ENCODE results near the gene CTXN2.

DNA sequence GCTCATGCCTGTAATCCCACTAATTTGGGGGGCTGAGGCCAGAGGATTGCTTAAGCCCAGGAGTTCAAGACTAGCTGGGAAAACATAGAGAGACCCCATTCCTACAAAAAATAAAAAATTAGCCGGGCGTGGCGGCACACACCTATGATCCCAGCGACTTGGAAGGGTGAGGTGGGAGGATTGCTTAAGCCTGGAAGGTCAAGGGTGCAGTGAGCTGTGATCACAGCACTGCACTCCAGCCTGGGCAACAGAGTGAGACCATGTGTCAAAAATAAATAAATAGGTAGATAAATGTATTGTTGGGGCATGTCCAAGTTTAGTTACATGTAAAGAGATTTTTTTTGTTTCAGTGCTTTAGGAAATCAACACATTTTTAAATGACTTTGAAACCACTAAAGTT is 51.1 kb downstream of the CTXN2 start:
- TF ChIP-seq, protein P1, sequence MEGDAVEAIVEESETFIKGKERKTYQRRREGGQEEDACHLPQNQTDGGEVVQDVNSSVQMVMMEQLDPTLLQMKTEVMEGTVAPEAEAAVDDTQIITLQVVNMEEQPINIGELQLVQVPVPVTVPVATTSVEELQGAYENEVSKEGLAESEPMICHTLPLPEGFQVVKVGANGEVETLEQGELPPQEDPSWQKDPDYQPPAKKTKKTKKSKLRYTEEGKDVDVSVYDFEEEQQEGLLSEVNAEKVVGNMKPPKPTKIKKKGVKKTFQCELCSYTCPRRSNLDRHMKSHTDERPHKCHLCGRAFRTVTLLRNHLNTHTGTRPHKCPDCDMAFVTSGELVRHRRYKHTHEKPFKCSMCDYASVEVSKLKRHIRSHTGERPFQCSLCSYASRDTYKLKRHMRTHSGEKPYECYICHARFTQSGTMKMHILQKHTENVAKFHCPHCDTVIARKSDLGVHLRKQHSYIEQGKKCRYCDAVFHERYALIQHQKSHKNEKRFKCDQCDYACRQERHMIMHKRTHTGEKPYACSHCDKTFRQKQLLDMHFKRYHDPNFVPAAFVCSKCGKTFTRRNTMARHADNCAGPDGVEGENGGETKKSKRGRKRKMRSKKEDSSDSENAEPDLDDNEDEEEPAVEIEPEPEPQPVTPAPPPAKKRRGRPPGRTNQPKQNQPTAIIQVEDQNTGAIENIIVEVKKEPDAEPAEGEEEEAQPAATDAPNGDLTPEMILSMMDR (IDR thresholded peaks at IDR 0.05) = no peak
- TF ChIP-seq POLR2AphosphoS5 (IDR thresholded peaks at IDR 0.05; ENCODE audit: low read depth, low read length) (no peak), TCF7L2 (IDR thresholded peaks at IDR 0.05; ENCODE audit: low read depth, low read length) (no peak), SIN3A (IDR thresholded peaks at IDR 0.05; ENCODE audit: borderline replicate concordance, insufficient read depth, low read depth, low read length) (no peak)

All from Panc1 (cell line).